H1 (cell line): ENCODE measurements around the gene CNR2. TPM values are rescaled to one million over a fixed set of nuclear protein-coding genes. Genes with fewer than 3 reads are reported as not detected.

ENCODE experiments used
- CHD2 ChIP-seq: IDR thresholded peaks from 2 replicates; pipeline ENCODE4 v1.6.1; 2012; ENCODE audit warnings: low read length, improper control_type of control experiment
- NANOG ChIP-seq: IDR thresholded peaks from 2 replicates; pipeline ENCODE4 v1.6.1; 2011; ENCODE audit warnings: low read length, low read depth, mild to moderate bottlenecking, inconsistent platforms; ENCODE audit not compliant: insufficient read depth, poor library complexity, severe bottlenecking
- PHF8 ChIP-seq: fragments of 200-600 bp; sonication (generic); conservative IDR thresholded peaks from 2 replicates; pipeline ENCODE4 v1.7.1; 2012; ENCODE audit warnings: low read depth, mild to moderate bottlenecking, inconsistent platforms, low read length, moderate library complexity
- SP1 ChIP-seq: IDR thresholded peaks from 2 replicates; pipeline ENCODE4 v1.6.1; 2011; ENCODE audit warnings: low read depth, low read length
- polyA plus RNA-seq, 7 experiments: library from polyadenylated mRNA; depleted of rRNA in 3 of 7; stranded (reverse) in 5 of 7; unstranded in 2 of 7; fragments of >200 nt in 5 of 7; fragments of 200-250 nt in 2 of 7; gene quantifications; 1 replicate in 5 of 7; 2 replicates in 1 of 7; 4 replicates in 1 of 7; pipeline versions ENCODE4 v1.2.1 to v1.2.3, GENCODE V29; 2011 to 2013; ENCODE audit warnings: missing spikeins in 2 of 7, mixed read lengths in 2 of 7
- total RNA-seq: library from RNA; stranded (reverse); fragmentation: NEBNext Ultra II Directional; extraction: Animal tissue kit (Norgen Biotek cat#: 25700); gene quantifications from 2 replicates; pipeline ENCODE4 v1.2.1, GENCODE V29; 2021

Gene CNR2
- total and polyA plus RNA-seq, 2 of the 8 experiments (the other 6 are each of a cell fraction or from before 2014, with no cell fraction given): not detected

DNA sequence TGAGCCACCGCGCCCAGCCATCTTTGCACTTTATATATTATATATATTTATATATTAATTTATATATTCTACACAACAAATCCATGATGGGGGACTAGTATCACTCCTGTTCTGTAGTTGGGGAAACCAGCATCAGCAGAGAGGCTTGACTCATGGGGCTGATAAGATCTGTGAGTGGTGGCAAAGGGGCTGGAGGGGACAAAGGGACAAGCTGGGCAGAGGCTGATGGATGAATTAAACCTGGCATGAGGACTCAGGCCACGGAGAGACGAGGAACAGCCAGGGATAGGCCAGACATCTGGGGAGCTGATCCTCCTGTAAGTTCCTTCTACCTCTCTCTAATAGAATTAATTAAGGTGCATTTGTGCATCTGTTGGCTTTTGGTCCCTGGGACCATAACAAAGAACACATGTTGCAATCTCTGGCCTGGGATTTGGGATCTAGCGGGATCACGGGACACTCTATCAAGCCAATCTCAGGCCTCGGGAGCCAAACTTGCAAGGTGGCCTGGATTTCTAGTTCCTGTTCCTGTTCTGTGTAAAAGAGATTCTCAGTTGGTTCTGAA lies 7.6 kb downstream of the CNR2 start (continued):
- no peak for TF ChIP-seq NANOG
- TF ChIP-seq PHF8: no peak
- no peak for TF ChIP-seq SP1
- TF ChIP-seq CHD2: no peak
